Measurements from ENCODE around the gene IL1A.
A peak's percentile ranks its signal among the peaks of the same experiment; 100 is the strongest.

IL1A gene

GRCh38 chr2:112757265-112757664 lies 27.0 kb downstream of the IL1A start:
- DNase-seq: no peak

DNA sequence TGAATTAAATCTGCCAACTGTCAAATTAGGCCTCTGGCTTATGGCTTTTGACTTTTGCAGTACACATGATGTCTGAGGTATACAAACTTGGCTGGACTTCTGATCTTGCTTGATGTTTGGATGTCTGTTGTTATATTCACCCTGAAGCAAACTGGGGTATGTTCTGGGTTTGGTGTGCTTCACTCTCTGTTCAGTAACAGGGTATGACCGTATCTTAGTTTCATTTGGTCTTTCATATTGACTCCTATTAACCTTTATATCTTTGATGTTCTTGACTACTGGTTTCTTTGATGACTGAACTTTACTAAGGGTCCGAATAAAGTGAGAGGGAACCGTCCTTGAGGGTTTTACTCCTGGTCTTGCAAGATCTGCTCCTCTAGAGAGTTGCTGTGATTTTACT lies 28.1 kb downstream of the IL1A start:
- DNase-seq: no peak

GRCh38 chr2:112755444-112755843 lies 28.8 kb downstream of the IL1A start:
- DNase-seq: no peak

DNA sequence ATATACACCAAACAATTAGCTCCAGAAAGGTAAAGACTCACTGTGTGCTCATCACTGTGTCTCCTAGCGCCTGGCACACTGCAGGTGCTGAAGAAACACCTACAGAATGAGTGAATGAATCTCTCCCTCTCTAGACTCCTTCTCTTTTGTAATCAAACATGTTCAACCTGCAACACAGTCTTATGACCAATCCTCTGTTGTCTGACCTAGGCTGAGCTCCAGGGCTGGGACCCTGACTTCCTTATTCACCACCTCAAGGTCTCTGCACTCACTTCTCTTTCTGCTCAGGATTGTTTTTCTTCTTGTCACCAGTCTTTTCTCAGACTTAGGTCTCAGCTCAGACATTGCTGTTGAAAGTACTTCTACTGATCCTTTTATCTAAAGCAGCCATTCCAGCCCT lies 29.7 kb downstream of the IL1A start:
- DNase-seq: no peak

DNA sequence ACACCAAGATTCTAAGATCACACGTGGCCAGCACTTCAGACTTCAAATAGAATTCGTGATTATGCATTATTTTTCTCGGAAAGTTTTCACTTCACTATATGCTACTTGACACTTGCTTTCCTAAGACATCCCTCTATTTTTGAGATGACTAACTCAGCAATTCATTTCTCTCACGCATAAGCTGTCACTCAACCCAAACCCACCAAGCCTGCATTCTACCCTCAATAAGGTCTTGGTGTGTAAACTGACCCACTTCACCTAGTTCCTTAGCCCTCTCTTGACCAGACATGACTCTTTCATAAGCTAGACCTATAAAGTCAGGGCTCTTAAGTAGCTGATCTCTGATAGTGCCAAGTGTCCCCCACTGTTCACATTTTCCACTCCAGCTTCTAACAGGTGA lies 31.6 kb downstream of the IL1A start:
- no peak for DNase-seq

GRCh38 chr2:112751451-112752197 lies 32.7 kb downstream of the IL1A start:
- DNase-seq: no peak

GRCh38 chr2:112750560-112750843 lies 33.8 kb downstream of the IL1A start:
- no peak for DNase-seq

DNA sequence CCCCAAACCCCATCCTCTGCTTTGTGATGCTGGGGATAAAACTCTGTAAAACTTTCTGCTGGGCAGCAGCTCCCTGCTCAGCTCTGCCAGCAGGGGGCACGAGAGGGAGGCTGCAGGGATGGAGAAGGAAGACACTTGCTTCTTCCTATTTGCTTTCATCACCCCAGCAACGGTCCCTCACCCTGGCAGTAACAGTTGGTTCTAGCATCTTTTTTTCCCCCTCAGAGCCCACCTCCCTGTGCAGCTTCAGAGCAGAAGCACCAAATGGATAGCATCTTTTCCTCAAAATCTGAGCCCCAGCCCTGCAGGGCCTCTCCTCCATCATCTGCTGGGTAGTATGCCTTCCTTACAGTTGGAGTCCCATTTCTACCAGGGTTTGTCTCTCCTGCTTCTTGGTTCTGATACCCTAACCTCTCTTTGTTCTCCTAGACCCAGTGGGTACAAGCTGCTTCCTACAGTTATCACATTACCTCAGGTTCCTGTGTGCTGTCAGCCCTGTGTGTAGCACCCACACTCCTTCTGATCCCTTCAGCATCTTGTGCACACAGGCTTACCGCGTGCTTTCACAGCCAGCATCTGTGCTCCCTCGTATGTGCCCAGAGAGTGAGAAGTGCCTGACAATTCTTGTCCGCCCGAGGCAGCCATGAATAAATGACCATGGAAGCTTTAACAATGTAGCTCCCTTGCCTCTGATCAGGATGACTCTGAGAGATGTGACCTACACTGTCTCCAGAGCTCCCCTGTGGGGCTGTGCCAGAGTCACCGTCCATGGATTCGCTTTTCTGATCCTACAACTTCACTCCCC lies 34.3 kb downstream of the IL1A start:
- DNase-seq: no peak

DNA sequence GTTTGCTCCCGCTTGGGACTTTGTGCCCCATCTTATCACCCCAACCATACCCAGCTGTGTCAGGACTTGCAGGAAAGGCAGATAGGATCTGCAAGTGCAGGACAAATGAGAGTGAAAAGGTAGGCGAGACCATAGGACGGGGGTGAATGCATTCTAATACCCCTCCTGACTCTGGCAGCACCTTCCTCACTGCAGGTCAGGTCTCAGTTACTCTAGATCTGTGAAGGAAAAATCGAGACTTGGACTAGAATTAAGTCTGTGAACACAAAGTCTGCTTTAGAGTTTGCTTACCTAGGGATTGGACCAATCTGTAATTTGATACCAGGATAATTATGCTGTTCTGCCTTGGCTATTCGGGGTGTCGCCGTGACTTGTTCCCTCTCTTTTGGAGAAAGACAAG lies 43.8 kb downstream of the IL1A start:
- no peak for DNase-seq

GRCh38 chr2:112737542-112738232 lies 46.6 kb downstream of the IL1A start:
- no peak for DNase-seq

DNA sequence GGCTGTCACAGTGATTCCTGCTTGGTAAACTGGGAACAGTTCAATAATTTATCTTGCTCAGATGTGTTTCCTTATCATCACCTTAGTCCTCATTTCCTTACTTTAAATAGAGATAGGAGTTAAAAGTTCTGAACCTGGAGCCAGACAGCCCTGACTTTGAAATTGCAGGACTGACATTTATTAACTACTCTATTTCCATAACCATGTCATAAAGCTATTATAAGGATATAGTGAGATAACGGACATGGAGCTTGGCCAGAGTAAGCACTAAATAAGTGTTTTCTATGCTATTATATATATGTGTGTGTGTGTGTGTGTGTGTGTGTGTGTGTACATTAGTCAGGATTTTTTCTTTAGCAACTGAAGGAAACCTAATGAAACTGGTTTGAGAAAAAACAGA lies 50.4 kb downstream of the IL1A start:
- no peak for DNase-seq

DNA sequence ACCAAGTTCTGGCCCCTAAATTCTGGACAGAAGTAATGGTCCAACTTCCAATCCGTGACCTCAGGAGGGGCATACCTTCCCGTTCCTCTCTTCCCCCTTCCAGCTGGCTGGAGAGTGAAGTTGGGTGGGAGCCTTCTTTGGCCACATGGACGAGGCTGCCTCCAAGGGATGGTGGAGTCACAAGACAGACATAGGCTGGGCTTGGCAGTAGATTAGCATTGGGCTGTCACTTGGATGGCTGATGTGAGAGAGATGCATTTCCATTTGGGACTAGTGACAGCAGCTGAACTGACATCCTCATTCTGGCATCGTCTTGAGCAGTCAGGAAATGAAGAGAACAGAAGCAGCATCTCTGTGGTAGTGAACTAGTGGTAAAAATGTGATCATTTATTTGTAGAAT lies 50.8 kb downstream of the IL1A start:
- DNase-seq: no peak

- DNase-seq: no peak
These were observed 52.8 kb downstream of the IL1A start for GRCh38 chr2:112731479-112731878.

GRCh38 chr2:112730791-112731190 lies 53.5 kb downstream of the IL1A start:
- DNase-seq: no peak

DNA sequence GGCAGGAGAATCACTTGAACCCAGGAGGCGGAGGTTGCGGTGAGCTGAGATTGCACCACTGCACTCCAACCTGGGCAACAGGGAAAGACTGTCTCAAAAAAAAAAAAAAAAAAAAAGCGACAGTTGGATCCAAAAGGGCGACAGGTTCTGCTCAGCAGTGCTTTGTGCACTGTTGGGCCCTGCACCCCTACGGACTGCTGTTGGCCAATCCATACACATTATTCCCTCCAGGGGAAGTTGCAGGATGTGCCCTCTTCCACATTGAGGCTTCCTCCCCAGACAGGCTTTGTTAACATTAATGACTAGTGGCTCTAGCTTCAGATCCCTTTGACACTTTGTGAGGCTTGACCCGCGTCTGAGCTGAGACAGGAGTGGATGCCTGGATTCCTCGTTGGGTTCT lies 54.1 kb downstream of the IL1A start:
- DNase-seq: no peak

GRCh38 chr2:112728378-112729175 lies 55.7 kb downstream of the IL1A start:
- no peak for DNase-seq

GRCh38 chr2:112728029-112728362 lies 56.3 kb downstream of the IL1A start:
- no peak for DNase-seq

- no peak for DNase-seq
These were observed 56.8 kb downstream of the IL1A start for GRCh38 chr2:112727276-112728028.

GRCh38 chr2:112726487-112727190 lies 57.7 kb downstream of the IL1A start:
- peak; percentile 12 to 71 for DNase-seq

GRCh38 chr2:112725545-112726457 lies 58.5 kb downstream of the IL1A start:
- no peak for DNase-seq
